HS-5 (cell line): ENCODE measurements around the gene SYT8.

Experiments
- DNase-seq: peaks from one replicate; pipeline ENCODE4 v3.0.0-alpha.2; 2012; ENCODE audit warnings: low read depth

The SYT8 gene

DNA sequence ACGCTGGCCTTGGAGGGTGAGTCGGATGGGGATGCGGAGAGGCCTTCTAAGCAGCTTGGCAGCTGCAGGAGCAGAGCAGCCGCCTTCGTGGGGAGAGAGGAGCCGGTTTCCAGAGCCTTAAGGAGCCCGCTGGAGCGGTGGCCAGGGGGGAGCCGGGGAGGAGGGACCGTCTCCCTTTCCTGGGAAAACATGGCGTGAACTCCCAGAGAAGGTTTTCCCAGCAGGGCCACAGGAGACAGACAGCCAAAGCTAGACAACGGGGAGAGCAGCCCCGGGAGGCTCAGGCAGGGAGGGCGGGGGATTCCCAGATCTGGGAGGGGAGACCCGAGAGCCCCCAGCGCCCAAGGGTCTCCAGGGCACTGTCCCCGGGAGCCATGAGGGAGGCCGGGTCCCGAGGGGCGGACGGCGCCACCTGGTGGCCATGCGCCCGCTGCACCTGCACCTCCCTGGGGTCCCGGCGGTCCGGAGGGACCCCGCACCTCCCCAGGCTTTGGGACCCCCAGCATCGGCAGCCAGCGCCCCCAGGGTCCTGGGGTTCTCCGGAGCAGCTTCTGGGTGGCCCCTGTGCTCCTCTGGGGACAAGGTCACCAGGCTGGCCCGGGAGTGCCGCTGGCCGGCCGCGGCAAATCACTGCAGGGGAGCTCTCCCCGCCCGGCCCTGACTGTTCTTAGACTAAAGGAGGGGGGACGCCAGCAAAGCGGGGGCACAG lies 2.4 kb upstream of the SYT8 start:
- no peak for DNase-seq

DNA sequence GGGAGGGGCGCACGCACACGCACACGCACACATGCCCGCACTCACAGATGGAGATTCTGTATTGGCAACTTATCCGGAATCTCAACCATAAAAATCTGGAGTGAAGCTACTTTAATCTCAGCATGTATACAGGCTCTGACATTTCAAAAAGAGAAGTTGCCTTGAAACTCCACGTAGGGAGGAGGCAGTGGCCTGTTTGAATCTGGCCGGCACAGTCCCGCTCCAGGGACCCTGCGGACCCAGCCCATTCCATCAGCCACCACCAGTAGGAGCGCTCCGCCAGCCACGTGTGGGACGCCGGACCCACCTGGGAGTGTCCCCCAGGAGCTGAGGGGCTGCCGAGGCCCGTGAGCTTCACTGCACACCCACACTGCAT lies 1.9 kb upstream of the SYT8 start:
- no peak for DNase-seq

DNA sequence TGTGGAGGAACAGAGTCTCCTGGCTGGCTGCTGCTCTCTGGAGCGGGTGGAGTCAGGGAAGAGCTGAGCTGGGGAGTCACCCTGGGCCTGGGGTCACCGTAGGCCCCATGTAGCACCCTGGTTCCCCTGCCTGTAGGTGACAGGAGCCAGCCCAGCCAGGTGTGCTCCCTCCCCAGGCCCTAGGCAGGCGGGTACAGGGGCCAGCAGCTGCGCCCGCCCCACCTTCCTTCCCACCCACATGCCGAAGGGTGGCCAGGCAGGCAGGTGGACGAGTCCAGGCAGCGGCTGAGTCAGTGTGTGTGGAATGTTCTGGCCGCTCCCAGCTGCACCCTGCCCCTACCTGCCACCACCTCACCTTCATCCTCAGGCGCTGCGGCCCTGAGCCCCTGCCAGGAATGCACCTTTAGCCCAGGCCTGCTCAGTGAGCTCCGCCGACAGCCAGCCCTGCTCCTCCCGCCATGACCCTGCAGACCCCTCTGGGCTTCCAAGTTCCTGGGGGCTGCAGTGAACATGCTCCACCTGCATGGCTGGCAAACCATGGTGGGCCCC lies 654 bp upstream of the SYT8 start:
- DNase-seq, result no peak

- no peak for DNase-seq
These were observed 851 bp downstream of the SYT8 start for GRCh38 chr11:1835671-1836010.

- no peak for DNase-seq
These were observed 1.5 kb downstream of the SYT8 start for GRCh38 chr11:1836011-1836945.

- DNase-seq, result no peak
These were observed 2.6 kb downstream of the SYT8 start for GRCh38 chr11:1837171-1838076.

- DNase-seq, result no peak
These were observed 3.3 kb downstream of the SYT8 start for GRCh38 chr11:1838077-1838425.

DNA sequence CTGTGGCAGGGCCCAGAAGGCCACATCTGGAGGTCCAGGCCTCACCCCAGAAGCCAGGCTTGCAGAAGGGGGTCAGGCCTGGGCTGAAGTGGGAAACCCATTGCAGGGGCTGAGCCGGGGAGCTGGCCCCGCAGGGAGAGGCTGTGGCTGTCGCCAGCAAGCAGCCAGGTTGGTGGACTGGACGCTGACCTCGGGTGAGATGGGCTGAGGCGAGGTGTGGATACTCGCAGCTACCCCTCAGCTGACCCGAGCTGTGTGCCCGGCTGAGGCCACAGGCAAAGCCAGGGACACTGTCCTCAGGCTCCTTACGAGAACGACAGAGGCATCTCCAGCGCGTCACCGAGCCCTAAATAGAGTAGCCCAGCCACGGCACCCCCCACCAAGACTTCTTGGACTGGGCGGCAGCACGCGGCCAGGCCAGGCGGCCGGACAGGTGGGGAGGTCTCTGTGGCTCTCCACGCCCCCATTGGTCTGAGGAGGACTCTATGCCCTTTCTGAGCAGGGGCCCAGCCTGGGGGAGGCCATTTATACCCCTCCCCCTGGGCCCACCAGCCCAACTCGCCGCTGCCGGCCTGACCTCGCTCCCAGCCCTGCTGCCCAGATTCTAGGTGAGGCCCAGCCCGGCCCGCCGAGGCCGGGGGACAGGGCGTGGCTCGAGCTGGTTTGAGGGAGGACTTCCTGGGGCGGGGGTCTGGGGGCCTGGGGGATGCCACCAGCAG lies 3.8 kb downstream of the SYT8 start, which contains the start of gene TNNI2:
Gene TNNI2 (plus strand): TSS at position 556 of the 719 bp plus-strand sequence. CDS start 716 bp downstream, outside the sequence.
- no peak for DNase-seq

DNA sequence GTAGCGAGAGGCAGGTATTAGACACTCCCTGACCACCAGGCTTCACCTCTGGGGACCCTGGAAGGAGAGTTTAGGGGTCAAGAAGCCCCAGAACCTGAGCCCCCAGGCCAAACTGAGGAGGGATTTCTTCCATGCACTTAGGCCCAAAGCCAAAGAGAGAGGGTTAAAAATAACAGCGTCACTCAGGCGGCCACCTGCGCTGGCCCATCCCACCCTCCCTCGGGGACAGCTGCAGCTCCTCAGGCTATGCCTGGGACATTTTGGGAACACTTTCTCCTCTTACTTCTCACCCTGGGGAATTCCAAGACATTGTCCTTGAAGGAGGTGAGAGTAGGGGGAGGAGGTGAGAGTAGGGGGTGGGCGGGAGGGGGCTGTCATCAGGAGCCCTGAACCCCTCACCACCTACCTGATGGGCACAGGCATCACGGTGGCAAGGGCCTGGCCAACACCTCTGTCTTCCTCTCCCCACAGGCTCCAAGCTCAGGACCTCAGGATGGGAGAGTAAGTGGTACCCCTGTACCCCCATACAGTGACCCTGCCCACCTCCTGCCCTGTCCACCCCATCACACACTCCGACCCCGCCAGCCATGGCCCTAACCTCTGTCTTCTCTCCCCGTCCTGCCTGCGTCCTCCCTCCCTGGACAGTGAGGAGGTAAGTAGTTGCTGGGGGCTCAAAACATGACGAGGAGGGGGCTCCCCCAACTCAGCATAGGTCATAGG lies 4.6 kb downstream of the SYT8 start:
- DNase-seq, result no peak

GRCh38 chr11:1839924-1840779 lies 5.4 kb downstream of the SYT8 start:
- DNase-seq, result no peak

DNA sequence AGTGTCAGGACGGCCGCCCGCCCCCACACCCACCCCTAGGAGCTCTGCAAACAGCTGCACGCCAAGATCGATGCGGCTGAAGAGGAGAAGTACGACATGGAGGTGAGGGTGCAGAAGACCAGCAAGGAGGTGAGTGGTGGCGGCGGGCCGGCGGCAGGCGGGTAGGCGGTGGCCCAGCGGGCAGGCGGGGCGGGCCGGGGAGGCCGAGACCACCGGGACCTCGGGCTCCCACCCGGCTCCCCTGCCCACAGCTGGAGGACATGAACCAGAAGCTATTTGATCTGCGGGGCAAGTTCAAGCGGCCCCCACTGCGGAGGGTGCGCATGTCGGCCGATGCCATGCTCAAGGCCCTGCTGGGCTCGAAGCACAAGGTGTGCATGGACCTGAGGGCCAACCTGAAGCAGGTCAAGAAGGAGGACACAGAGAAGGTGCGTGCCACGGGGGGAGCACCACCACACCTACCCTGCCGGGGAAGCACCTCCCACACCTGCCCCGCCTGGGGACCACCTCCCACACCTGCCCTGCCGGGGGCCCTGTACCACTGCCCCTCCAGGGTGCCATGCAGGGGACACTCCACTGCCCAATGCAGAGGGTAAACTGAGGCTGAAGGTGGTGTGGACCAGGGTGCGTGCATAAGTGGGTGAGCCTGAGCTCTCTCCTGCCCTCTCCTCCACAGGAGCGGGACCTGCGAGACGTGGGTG lies 6.1 kb downstream of the SYT8 start:
- no peak for DNase-seq

- no peak for DNase-seq
These were observed 6.8 kb downstream of the SYT8 start for GRCh38 chr11:1841511-1842148.

- no peak for DNase-seq
These were observed 7.6 kb downstream of the SYT8 start for GRCh38 chr11:1842149-1843097.

DNA sequence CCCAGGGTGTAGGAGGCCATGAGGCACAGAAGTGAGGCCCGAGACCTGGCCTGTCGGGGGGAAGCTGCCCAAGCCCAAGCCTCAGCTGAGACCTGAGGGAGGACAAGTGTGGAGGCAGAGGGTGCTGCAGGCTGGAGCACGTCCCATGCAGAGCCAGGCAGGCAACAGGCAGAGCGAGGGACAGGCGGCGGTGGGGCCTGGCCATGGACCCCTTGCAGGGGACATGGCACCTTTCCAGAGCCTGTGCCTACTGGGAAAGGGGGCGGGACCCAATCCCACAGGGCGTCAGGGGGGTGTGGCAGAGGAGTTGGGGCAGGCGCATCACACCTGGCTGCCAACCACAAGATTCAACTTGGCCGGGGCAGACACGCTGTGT lies 8.3 kb downstream of the SYT8 start:
- no peak for DNase-seq

GRCh38 chr11:1843796-1844195 lies 9.0 kb downstream of the SYT8 start:
- DNase-seq, result no peak

DNA sequence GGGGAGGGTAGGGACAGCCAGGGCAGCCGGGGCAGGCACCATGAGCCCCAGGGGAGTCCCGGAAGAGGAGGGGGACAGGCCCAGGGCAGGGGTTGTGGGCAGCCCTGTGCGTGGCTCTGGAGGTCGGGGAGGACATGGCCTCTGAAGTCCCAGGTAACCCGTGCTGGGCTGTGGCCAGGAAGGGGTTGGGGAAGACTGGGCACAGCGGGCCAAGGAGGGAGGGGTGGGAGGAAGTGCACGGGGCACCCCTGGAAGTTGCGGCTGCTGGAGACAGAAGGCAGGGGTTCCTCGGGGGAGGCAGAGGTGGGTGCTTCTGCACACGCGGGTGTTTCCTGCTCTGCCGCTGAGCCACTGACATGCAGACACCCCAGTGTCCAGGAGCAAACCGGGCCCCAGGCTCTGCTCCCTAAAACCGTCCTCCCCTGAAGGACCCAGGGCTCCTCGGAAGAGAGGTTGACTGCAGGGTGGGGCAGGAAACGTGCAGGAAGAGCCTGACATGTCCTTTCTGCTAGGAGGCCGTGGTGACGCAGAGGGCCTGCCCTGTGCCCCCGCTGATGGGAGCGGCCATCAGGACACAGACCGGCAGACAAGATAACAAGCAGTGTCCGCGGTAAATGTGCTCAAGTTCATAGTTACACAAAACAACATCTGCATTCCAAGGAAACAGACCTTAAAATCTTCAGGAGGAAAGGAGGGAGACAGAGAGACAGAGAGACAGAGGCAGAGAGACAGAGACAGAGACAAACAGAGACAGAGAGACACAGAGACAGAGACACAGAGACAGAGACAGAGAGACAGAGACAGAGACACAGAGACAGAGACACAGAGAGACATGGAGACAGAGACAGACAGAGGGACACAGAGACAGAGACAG lies 9.7 kb downstream of the SYT8 start:
- no peak for DNase-seq

- no peak for DNase-seq
These were observed 10.3 kb downstream of the SYT8 start for GRCh38 chr11:1845095-1845429.
